NCI-H774 (cell line): ENCODE results near the gene TFB2M.

ENCODE experiments used
- DNase-seq: peaks from one replicate; lab custom pipeline; 2025; lab: John Stamatoyannopoulos, UW

TFB2M gene

DNA sequence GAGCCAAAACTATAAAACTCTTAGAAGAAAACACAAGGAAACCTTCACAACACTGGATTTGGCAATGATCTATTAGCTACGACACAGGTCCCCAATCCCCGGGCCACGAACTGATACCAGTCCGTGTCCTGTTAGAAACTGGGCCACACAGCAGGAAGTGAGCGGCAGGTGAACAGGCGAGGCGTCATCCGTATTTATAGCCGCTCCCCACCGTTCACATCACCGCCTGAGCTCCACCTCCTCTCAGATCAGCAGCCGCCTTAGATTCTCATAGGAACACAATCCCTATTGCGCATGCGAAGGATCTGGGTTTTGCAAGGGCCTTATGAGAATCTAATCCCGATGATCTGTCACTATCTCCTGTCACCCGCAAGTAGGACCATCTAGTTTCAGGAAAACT, 11.9 kb downstream of the TFB2M start:
- DNase-seq, result no peak

DNA sequence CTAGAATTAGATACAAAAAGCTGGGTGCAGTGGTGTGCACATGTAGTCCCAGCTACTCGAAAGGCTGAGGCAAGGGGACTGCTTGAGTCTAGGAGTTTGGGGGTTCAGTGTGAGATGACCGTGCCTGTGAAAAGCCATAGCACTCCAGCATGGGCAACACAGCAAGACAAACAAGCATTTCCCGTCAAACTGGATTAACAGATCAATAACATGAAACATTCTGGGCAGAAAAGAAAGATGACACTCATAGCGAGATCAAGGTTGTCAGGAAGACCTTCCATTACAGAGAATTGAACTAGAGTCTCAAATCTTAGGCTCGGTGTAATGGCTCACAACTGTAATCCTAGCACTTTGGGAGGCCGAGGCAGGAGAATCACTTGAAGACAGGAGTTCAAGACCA, 14.0 kb downstream of the TFB2M start:
- no peak for DNase-seq

GRCh38 chr1:246550402-246550801, 15.7 kb downstream of the TFB2M start:
- DNase-seq, result no peak

- DNase-seq, result no peak
These were observed 16.4 kb downstream of the TFB2M start for GRCh38 chr1:246549665-246550064.

- DNase-seq, result no peak
These were observed 22.1 kb downstream of the TFB2M start for GRCh38 chr1:246544001-246544400.

- no peak for DNase-seq
These were observed 25.1 kb downstream of the TFB2M start for GRCh38 chr1:246540738-246541491.

DNA sequence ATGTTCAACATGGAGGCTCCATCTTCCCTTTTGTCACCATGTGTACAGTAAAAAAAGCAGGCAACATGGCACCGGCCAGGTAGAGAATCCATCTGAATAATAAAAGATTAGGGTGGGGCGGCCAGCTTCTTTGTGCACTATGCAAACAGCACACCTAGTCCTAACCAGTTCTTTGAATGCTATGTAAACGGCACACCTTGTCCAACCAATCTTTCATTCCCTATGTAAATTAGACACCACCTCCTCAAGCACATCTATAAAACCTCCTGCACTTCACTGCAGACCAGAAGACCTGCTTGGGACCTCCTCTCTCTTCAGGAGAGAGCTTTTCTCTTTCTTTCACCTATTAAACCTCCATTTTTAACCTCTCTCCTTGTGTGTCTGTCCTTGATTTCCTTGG, 28.2 kb downstream of the TFB2M start:
- peak; percentile 6 for DNase-seq

GRCh38 chr1:246537441-246537840, 28.6 kb downstream of the TFB2M start:
- no peak for DNase-seq

DNA sequence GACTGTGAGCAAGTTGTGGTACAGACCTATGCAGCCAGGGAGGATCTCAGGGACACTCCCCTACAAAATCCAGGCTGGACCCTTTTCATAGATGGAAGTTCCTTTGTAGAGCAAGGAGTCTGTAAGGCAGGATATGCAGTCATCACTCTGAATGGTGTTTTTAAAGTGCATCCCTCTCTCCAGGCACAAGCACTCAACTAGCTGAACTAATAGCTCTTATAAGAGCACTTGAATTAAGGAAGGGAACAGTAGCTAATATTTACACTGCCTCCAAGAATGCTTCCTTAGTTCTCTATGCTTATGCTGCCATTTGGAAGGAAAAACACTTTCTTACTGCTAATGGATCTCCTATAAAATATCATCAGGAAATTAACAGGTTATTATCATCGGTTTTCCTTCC, 31.9 kb downstream of the TFB2M start:
- no peak for DNase-seq

DNA sequence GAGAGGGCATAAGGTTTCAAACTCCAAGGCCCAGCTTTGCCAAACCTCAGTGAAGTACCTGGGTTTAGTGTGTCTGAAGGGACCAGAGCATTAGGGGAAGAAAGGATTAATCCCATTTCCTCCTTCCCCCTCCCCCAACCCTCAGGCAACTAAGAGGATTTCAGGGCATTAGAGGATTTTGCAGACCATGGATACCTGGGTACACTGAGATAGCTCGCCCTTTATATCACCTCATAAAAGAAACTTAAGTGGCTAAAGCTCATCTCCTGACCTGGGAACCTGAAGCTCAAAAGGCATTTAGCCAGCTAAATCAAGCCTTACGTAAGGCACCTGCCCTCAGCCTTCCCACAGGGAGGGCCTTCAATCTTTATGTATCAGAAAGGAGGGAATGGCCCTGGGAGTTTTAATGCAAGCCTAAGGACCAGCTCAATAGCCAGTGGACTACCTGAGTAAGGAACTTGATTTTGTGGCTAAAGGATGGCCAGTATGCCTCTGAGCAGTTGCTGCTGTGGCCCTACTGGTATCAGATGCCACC, 32.6 kb downstream of the TFB2M start:
- no peak for DNase-seq

GRCh38 chr1:246532519-246532918, 33.5 kb downstream of the TFB2M start:
- DNase-seq, result no peak

- DNase-seq, result no peak
These were observed 35.6 kb downstream of the TFB2M start for GRCh38 chr1:246530482-246530881.

DNA sequence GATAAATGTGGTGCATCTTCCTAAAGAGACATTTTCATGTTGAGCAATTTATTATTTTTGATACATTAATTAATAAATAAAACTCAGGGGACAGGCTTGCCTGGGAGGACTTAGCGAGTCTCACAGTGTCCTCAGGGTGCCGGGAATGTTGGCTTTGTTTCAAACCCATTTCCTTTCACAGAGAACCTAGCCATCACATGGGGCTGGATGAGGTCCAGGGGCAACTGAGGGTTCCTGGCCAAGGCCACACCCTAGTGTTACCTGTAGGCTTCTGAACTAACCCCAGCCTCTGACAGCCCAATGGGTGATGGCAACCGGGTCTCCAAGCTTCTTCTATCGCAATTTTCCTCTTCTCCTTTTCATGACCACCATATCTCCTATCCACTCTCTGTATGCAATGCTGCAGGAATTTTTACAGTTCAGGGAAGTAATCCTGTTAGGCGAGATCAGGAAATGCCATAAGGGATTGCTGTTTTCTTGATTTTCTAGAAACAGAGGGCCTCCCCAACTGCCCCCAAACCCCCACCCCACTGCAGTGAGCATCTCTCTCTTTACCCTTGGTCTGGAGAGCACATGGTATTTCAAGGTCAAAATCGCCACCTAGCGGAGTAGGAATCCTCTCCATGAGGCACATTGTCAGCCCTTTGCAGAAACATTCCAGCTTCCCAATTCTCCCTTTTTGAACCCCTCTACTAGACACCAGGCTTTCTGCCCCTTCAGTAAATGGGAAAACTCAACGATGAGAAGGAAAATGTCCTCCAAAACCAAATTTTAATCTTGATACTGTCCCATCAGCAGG, 36.9 kb downstream of the TFB2M start:
- no peak for DNase-seq

GRCh38 chr1:246527402-246528088, 38.5 kb downstream of the TFB2M start:
- DNase-seq, result no peak

DNA sequence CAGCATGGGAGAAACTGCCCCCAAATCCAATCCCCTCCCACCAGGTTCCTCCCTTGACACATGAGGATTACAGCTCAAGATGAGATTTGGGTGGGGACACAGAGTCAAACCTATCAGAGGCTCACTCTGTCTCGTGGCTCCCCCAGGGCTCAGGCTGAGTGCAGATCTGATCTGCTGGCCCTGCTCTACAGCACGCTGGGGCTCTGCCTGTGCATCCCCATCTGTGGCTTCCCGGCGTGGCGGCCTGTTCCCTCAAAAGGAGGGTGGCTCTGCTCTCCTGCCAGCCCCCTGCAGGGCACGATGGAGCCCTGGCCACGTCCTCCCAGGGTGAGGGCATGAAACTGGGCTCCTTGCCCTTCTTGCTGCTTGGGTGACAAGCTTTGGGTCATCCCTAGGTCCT, 39.1 kb downstream of the TFB2M start:
- no peak for DNase-seq

GRCh38 chr1:246526380-246526779, 39.7 kb downstream of the TFB2M start:
- DNase-seq, result no peak

- no peak for DNase-seq
These were observed 46.5 kb downstream of the TFB2M start for GRCh38 chr1:246519514-246519913.

GRCh38 chr1:246518456-246519205, 47.4 kb downstream of the TFB2M start:
- no peak for DNase-seq

DNA sequence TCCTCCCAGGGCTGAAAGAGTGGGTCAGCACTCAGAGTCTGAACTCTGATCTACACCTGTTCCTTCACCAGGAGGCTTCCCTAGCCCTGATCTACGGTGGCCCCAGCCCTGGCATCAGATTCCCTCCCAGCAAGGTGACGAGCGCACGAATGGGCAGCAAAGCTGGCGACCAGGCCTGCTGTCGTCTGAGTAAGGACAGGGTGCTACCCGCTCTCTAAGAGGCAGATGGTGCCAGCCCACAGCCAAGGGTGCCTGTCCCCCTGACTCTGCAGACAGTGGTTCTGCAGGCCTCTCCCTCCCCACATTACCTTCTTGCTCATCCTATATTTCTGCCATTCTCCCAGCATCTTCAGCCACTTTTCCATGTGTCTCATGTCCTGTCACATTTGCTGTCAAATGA, 48.7 kb downstream of the TFB2M start:
- DNase-seq, result no peak

- DNase-seq, result no peak
These were observed 49.9 kb downstream of the TFB2M start for GRCh38 chr1:246516126-246516525.

GRCh38 chr1:246515390-246516005, 50.6 kb downstream of the TFB2M start:
- DNase-seq, result no peak
